ENCODE data around the gene ZNF280B. TPM values are rescaled to one million over a fixed set of nuclear protein-coding genes. Genes with fewer than 3 reads are reported as not detected.
"Not testable (repeated sequence)": the region's sequence is repeated elsewhere in the genome, so short reads cannot be mapped to it uniquely, and the experiment has no call there.

The ZNF280B gene
- total RNA-seq, 2 experiments from 2014 or later, result 2.9 to 5.3 TPM

DNA sequence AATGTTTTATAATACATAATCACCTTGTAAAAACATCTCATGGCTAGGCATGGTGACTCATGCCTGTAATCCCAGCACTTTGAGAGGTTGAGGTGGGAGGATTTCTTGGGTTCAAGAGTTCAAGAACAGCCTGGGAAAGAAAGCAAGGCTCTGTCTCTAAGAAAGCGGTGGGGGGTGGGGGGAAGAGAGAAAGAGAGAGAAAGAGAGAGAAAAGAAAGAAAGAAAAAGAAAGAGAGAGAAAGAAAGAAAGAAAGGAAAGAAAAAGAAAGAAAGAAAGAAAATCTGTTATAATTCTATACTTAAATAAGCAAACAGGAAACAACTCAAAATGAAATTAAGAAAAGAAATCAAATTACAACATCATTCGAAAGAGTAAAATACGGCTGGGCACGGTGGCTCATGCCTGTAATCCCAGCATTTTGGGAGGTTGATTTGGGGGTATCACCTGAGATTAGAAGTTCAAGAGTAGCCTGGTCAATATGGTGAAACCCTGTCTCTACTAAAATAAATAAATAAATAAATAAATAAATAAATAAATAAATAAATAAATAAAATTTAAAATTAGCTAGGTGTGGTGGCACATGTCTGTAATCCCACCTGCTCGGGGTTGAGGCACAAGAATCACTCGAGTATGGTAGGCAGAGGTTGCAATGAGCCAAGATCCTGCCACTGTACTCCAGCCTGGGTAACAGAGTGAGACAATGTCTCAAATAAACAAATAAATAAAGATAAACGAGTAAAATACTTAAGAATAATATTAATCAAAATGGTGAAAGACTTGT lies 65.4 kb downstream of the ZNF280B start:
- CTCF ChIA-PET (ENCODE audit: unreplicated experiment), result no interaction called here
- intact Hi-C loops (cut with micrococcal nuclease; ENCODE audit: unreplicated experiment), result no loop called here
- H3K4me2 ChIP-seq (ENCODE audit: low read length), result no peak overlapping the region

GRCh38 chr22:22441626-22442025 lies 66.9 kb downstream of the ZNF280B start:
- H3K36me3 ChIP-seq (ENCODE audit: insufficient read depth, low read length); BruUV-seq (replicated peaks); H3K9me2 ChIP-seq (ENCODE audit: insufficient read depth, low read length); intact Hi-C loops (cut with micrococcal nuclease; ENCODE audit: unreplicated experiment); H3K4me2 ChIP-seq (ENCODE audit: low read length); CTCF ChIA-PET (ENCODE audit: unreplicated experiment); H3K4me1 ChIP-seq (ENCODE audit: insufficient read depth, low read length, poor library complexity, severe bottlenecking); POLR2A ChIA-PET; H3K4me3 ChIP-seq (ENCODE audit: low read depth, low read length, poor library complexity, severe bottlenecking); H2AFZ ChIP-seq (ENCODE audit: low read length); DNase-seq (ENCODE audit: low spot score); H3K9me3 ChIP-seq (ENCODE audit: low read length); H4K20me1 ChIP-seq (ENCODE audit: insufficient read depth, low read length); H3K79me2 ChIP-seq (ENCODE audit: insufficient read depth, low read depth, low read length); H3K27ac ChIP-seq (ENCODE audit: low read depth, low read length, poor library complexity, severe bottlenecking): not testable (repeated sequence)

More for the DNA sequence above, 65.4 kb downstream of the ZNF280B start:
- Histone ChIP-seq H3K27ac (ENCODE audit: low read depth, low read length, poor library complexity, severe bottlenecking) (no peak overlapping the region), H3K9me3 (ENCODE audit: low read length) (no peaks in the 10 kb centered on the region), H3K79me2 (ENCODE audit: insufficient read depth, low read depth, low read length) (no peaks in the 10 kb centered on the region), H4K20me1 (ENCODE audit: insufficient read depth, low read length) (no peaks in the 10 kb centered on the region), H3K9me2 (ENCODE audit: insufficient read depth, low read length) (no peaks in the 10 kb centered on the region), H3K4me3 (ENCODE audit: low read depth, low read length, poor library complexity, severe bottlenecking) (no peak overlapping the region), H3K36me3 (ENCODE audit: insufficient read depth, low read length) (no peaks in the 10 kb centered on the region), H2AFZ (ENCODE audit: low read length) (no peak overlapping the region), H3K4me1 (ENCODE audit: insufficient read depth, low read length, poor library complexity, severe bottlenecking) (no peaks in the 10 kb centered on the region)
- POLR2A ChIA-PET, result interaction anchor here (0.6 kb wide), 1 partner anchor 140 kb away, joined by 3 read pairs; no protein-coding TSS in a partner anchor
- TF ChIP-seq, protein P1, sequence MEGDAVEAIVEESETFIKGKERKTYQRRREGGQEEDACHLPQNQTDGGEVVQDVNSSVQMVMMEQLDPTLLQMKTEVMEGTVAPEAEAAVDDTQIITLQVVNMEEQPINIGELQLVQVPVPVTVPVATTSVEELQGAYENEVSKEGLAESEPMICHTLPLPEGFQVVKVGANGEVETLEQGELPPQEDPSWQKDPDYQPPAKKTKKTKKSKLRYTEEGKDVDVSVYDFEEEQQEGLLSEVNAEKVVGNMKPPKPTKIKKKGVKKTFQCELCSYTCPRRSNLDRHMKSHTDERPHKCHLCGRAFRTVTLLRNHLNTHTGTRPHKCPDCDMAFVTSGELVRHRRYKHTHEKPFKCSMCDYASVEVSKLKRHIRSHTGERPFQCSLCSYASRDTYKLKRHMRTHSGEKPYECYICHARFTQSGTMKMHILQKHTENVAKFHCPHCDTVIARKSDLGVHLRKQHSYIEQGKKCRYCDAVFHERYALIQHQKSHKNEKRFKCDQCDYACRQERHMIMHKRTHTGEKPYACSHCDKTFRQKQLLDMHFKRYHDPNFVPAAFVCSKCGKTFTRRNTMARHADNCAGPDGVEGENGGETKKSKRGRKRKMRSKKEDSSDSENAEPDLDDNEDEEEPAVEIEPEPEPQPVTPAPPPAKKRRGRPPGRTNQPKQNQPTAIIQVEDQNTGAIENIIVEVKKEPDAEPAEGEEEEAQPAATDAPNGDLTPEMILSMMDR (conservative IDR thresholded peaks at IDR 0.05; ENCODE audit: low read length), result no peak
- TF ChIP-seq EZH2phosphoT487 (IDR thresholded peaks at IDR 0.05; ENCODE audit: borderline replicate concordance, low read depth, low read length), result no peak
- no peak for DNase-seq (ENCODE audit: low spot score)
- BruUV-seq (replicated peaks), result no TSS peak

DNA sequence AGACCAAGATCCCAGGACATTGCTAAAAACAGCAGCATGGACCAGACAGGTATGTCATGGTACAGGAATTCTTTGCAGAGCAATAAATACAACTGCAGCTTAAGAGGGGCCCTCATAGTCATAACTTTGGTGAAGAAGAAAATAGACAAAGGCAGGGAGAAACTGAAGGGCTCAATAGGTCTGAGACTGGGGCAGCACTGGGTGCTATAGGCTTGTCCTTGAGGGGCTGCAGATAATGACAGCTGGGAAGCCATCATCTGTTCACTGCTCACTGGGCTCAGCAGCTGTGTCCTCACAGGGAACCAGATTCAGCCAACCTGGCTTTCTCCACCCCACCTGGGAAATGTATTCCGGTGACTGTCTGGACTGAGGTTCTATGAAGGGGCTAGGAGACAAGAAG lies 68.4 kb downstream of the ZNF280B start:
- Histone ChIP-seq H3K27ac (ENCODE audit: low read depth, low read length, poor library complexity, severe bottlenecking) (no peak overlapping the region), H2AFZ (ENCODE audit: low read length) (no peak overlapping the region), H4K20me1 (ENCODE audit: insufficient read depth, low read length) (no peaks in the 10 kb centered on the region), H3K4me1 (ENCODE audit: insufficient read depth, low read length, poor library complexity, severe bottlenecking) (peaks cover 5% of the 10 kb centered on the region), H3K9me2 (ENCODE audit: insufficient read depth, low read length) (no peaks in the 10 kb centered on the region), H3K4me2 (ENCODE audit: low read length) (no peak overlapping the region), H3K9me3 (ENCODE audit: low read length) (no peaks in the 10 kb centered on the region), H3K79me2 (ENCODE audit: insufficient read depth, low read depth, low read length) (no peaks in the 10 kb centered on the region), H3K36me3 (ENCODE audit: insufficient read depth, low read length) (no peaks in the 10 kb centered on the region), H3K4me3 (ENCODE audit: low read depth, low read length, poor library complexity, severe bottlenecking) (no peak overlapping the region)
- BruUV-seq (replicated peaks), result no TSS peak
- DNase-seq (ENCODE audit: low spot score), result no peak
- ChIA-PET POLR2A (no interaction called here), CTCF (ENCODE audit: unreplicated experiment) (no interaction called here)
- intact Hi-C loops (cut with micrococcal nuclease; ENCODE audit: unreplicated experiment), result no loop called here
- TF ChIP-seq EZH2phosphoT487 (IDR thresholded peaks at IDR 0.05; ENCODE audit: borderline replicate concordance, low read depth, low read length), result no peak
- TF ChIP-seq, protein P1 (conservative IDR thresholded peaks at IDR 0.05; ENCODE audit: low read length), result no peak

Other genes starting within 250 kb of the ZNF280B start
- not detected in 2 replicates for gene ZNF280A, start 11.5 kb upstream of the ZNF280B start, total RNA-seq (2014; rRNA removed; shearing (Covaris generic))
- gene ZNF280A, start 11.5 kb upstream of the ZNF280B start, total RNA-seq (2022), result not detected in 2 replicates
- 0.28 and 0.70 TPM in 2 replicates for gene PRAME, start 50.5 kb upstream of the ZNF280B start, total RNA-seq (2014; rRNA removed; shearing (Covaris generic))
- gene PRAME, start 50.5 kb upstream of the ZNF280B start, total RNA-seq (2022), result not detected in 2 replicates
- not detected in 2 replicates for gene GGTLC2, start 135.9 kb upstream of the ZNF280B start, total RNA-seq (2014; rRNA removed; shearing (Covaris generic))
- not detected in 2 replicates for gene GGTLC2, start 135.9 kb upstream of the ZNF280B start, total RNA-seq (2022)

Measured in OCI-LY7 (cell line).